Type B pancreatic cell (in vitro differentiated cells): ENCODE data around the gene TMEM123. TPM values are rescaled to one million over a fixed set of nuclear protein-coding genes. Genes with fewer than 3 reads are reported as not detected.

Source experiments
- DNase-seq: peaks from one replicate; pipeline ENCODE4 v3.0.0; 2021; ENCODE audit warnings: mixed read lengths; ENCODE audit not compliant: unreplicated experiment; ENCODE audit errors: extremely low spot score
- H3K27ac Mint-ChIP-seq: 2 replicates; pipeline ENCODE4 v1.8.0; 2021; ENCODE audit warnings: mild to moderate bottlenecking, mixed read lengths
- H3K27me3 Mint-ChIP-seq: 2 replicates; pipeline ENCODE4 v1.8.0; 2021; ENCODE audit warnings: mixed read lengths
- H3K36me3 Mint-ChIP-seq: 2 replicates; pipeline ENCODE4 v1.8.0; 2021; ENCODE audit warnings: mixed read lengths
- H3K4me1 Mint-ChIP-seq: one replicate; pipeline ENCODE4 v1.8.0; 2021; ENCODE audit warnings: mixed read lengths; ENCODE audit not compliant: unreplicated experiment
- H3K4me3 Mint-ChIP-seq: 2 replicates; pipeline ENCODE4 v1.8.0; 2021; ENCODE audit warnings: mild to moderate bottlenecking, mixed read lengths
- H3K9me3 Mint-ChIP-seq: 2 replicates; pipeline ENCODE4 v1.8.0; 2021; ENCODE audit warnings: mixed read lengths
- CTCF ChIP-seq: fragments of 200-600 bp; sonication (generic); conservative IDR thresholded peaks from 2 replicates; pipeline ENCODE4 v1.5.0; 2021; ENCODE audit warnings: antibody characterized with exemption, mild to moderate bottlenecking
- total RNA-seq: library from RNA; stranded (reverse); gene quantifications from 2 replicates; pipeline ENCODE4 v1.2.1, GENCODE V29; 2021; ENCODE audit warnings: low replicate concordance

The TMEM123 gene
- total RNA-seq, 1 donor from 2014 or later, result 144 TPM

- Mint-ChIP-seq H3K27ac (peak overlapping the region; percentile 46), H3K36me3 (peaks cover 54% of the 10 kb centered on the region), H3K27me3 (no peaks in the 10 kb centered on the region), H3K4me3 (no peak overlapping the region), H3K9me3 (no peaks in the 10 kb centered on the region), H3K4me1 (peaks cover 17% of the 10 kb centered on the region)
- no peak for TF ChIP-seq CTCF
- no peak for DNase-seq
These were observed 68.0 kb downstream of the TMEM123 start for GRCh38 chr11:102384419-102385079.

- Mint-ChIP-seq H3K27ac (peak overlapping the region; percentile 50), H3K27me3 (no peaks in the 10 kb centered on the region), H3K36me3 (peaks cover 53% of the 10 kb centered on the region), H3K9me3 (no peaks in the 10 kb centered on the region), H3K4me1 (peaks cover 17% of the 10 kb centered on the region), H3K4me3 (no peak overlapping the region)
- DNase-seq, result no peak
- no peak for TF ChIP-seq CTCF
These were observed 68.7 kb downstream of the TMEM123 start for GRCh38 chr11:102383839-102384238.

- Mint-ChIP-seq H3K4me3 (no peak overlapping the region), H3K4me1 (peaks cover 17% of the 10 kb centered on the region), H3K9me3 (no peaks in the 10 kb centered on the region), H3K27me3 (no peaks in the 10 kb centered on the region), H3K27ac (no peak overlapping the region), H3K36me3 (peaks cover 56% of the 10 kb centered on the region)
- TF ChIP-seq CTCF, result no peak
- no peak for DNase-seq
These were observed 70.2 kb downstream of the TMEM123 start for GRCh38 chr11:102382384-102382783.

GRCh38 chr11:102378818-102379217 lies 73.7 kb downstream of the TMEM123 start:
- Mint-ChIP-seq H3K9me3 (no peaks in the 10 kb centered on the region), H3K4me1 (peaks cover 3% of the 10 kb centered on the region), H3K27me3 (no peaks in the 10 kb centered on the region), H3K27ac (no peak overlapping the region), H3K36me3 (peaks cover 47% of the 10 kb centered on the region), H3K4me3 (no peak overlapping the region)
- DNase-seq, result no peak
- no peak for TF ChIP-seq CTCF

- H3K4me3 Mint-ChIP-seq, result no peak overlapping the region
- TF ChIP-seq CTCF, result no peak
- no peak for DNase-seq
- no peaks in the 10 kb centered on the region for H3K4me1 Mint-ChIP-seq
- no peaks in the 10 kb centered on the region for H3K27me3 Mint-ChIP-seq
- no peak overlapping the region for H3K27ac Mint-ChIP-seq
- H3K36me3 Mint-ChIP-seq, result peaks cover 38% of the 10 kb centered on the region
- no peaks in the 10 kb centered on the region for H3K9me3 Mint-ChIP-seq
These were observed 74.7 kb downstream of the TMEM123 start for GRCh38 chr11:102377891-102378290.
